B cell (primary cell): Measurements from ENCODE around the gene EML1.

ENCODE experiments used
- EZH2 ChIP-seq: IDR thresholded peaks from 2 replicates; pipeline ENCODE4 v1.6.1; 2012; ENCODE audit warnings: borderline replicate concordance, low read depth, mild to moderate bottlenecking, moderate library complexity, low read length; ENCODE audit not compliant: insufficient read depth, poor library complexity, severe bottlenecking
- TF ChIP-seq, protein P1 (sequence below): fragments of 200-600 bp; IDR thresholded peaks from one replicate; pipeline ENCODE4 v1.8.0; 2022; ENCODE audit warnings: antibody characterized with exemption, mild to moderate bottlenecking

DNA sequence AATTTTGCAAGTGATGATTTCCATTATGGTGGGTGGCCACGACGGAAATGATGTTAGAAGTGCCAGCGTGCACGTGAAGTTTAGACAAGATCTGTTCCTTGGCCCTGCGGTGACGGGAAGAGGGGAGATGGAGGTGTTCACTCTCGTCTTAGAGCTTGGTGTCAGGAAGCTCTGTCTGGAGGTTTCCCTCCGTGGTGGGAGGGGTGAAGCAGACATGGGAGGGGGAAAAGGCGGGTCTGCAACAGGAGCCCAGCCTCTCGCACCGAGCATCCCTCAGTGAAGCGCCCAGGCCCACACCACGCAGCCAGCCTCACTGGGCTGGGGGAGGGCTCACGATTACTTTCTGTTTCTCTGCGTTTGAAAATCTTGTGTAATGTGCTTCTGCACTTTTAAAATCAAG lies 26.3 kb downstream of the EML1 start:
- TF ChIP-seq, protein P1, sequence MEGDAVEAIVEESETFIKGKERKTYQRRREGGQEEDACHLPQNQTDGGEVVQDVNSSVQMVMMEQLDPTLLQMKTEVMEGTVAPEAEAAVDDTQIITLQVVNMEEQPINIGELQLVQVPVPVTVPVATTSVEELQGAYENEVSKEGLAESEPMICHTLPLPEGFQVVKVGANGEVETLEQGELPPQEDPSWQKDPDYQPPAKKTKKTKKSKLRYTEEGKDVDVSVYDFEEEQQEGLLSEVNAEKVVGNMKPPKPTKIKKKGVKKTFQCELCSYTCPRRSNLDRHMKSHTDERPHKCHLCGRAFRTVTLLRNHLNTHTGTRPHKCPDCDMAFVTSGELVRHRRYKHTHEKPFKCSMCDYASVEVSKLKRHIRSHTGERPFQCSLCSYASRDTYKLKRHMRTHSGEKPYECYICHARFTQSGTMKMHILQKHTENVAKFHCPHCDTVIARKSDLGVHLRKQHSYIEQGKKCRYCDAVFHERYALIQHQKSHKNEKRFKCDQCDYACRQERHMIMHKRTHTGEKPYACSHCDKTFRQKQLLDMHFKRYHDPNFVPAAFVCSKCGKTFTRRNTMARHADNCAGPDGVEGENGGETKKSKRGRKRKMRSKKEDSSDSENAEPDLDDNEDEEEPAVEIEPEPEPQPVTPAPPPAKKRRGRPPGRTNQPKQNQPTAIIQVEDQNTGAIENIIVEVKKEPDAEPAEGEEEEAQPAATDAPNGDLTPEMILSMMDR, result no peak
- no peak for TF ChIP-seq EZH2
